Hematopoietic multipotent progenitor cell treated with erythropoietin and hydrocortisone succinate and interleukin-3 and kit ligand, for 15 days (in vitro differentiated cells): ENCODE measurements around the gene CPA5.

Experiments used
- DNase-seq: peaks from one replicate; pipeline ENCODE4 v3.0.0-alpha.2; 2015; ENCODE audit warnings: low spot score

CPA5 gene

GRCh38 chr7:130379532-130379920, 34.9 kb downstream of the CPA5 start:
- DNase-seq, result no peak

- DNase-seq, result no peak
Measured at GRCh38 chr7:130379921-130380860, 35.6 kb downstream of the CPA5 start, which contains the start of gene CPA1. Gene CPA1, plus strand, starts transcription at chr7:130380494. Its CDS starts 27 bp downstream, at chr7:130380521.

GRCh38 chr7:130380861-130381455, 36.3 kb downstream of the CPA5 start:
- no peak for DNase-seq

- DNase-seq, result no peak
Measured at GRCh38 chr7:130381468-130382312, 37.1 kb downstream of the CPA5 start.

- DNase-seq, result no peak
Measured at GRCh38 chr7:130383187-130383980, 38.8 kb downstream of the CPA5 start.

- no peak for DNase-seq
Measured at GRCh38 chr7:130384371-130384801, 39.8 kb downstream of the CPA5 start.

GRCh38 chr7:130384841-130385599, 40.4 kb downstream of the CPA5 start:
- DNase-seq, result no peak

- no peak for DNase-seq
Measured at GRCh38 chr7:130385600-130386066, 41.0 kb downstream of the CPA5 start.

GRCh38 chr7:130386876-130387275, 42.3 kb downstream of the CPA5 start:
- DNase-seq, result no peak

- no peak for DNase-seq
Measured at GRCh38 chr7:130387306-130387627, 42.7 kb downstream of the CPA5 start.

- DNase-seq, result no peak
Measured at GRCh38 chr7:130387628-130388403, 43.2 kb downstream of the CPA5 start.

- DNase-seq, result no peak
Measured at GRCh38 chr7:130388671-130389070, 44.1 kb downstream of the CPA5 start.

GRCh38 chr7:130390486-130390885, 45.9 kb downstream of the CPA5 start:
- no peak for DNase-seq

GRCh38 chr7:130393101-130393561, 48.5 kb downstream of the CPA5 start:
- no peak for DNase-seq

GRCh38 chr7:130393841-130394411, 49.3 kb downstream of the CPA5 start:
- no peak for DNase-seq

GRCh38 chr7:130394421-130395195, 50.0 kb downstream of the CPA5 start:
- DNase-seq, result no peak

GRCh38 chr7:130395421-130395820, 50.8 kb downstream of the CPA5 start:
- DNase-seq, result no peak

GRCh38 chr7:130396109-130396508, 51.5 kb downstream of the CPA5 start:
- no peak for DNase-seq
